GM10266 (cell line): ENCODE measurements around the gene RTP3.

ENCODE experiments used
- DNase-seq: peaks from one replicate; pipeline ENCODE4 v3.0.0; 2012; ENCODE audit errors: extremely low spot score
- CTCF ChIP-seq: IDR thresholded peaks from 2 replicates; pipeline ENCODE4 v1.5.1; 2012; ENCODE audit warnings: mild to moderate bottlenecking, low read depth; ENCODE audit not compliant: control insufficient read depth, insufficient read depth; ENCODE audit errors: missing control alignments

Gene RTP3

GRCh38 chr3:46506526-46506925 lies 8.8 kb downstream of the RTP3 start:
- no peak for TF ChIP-seq CTCF
- DNase-seq, result no peak

GRCh38 chr3:46508850-46509591 lies 11.2 kb downstream of the RTP3 start:
- TF ChIP-seq CTCF, result no peak

GRCh38 chr3:46509661-46510187 lies 11.9 kb downstream of the RTP3 start:
- TF ChIP-seq CTCF, result no peak
- no peak for DNase-seq

More at GRCh38 chr3:46508850-46509591, 11.2 kb downstream of the RTP3 start:
- no peak for DNase-seq

- TF ChIP-seq CTCF, result no peak
- no peak for DNase-seq
These were observed 14.5 kb downstream of the RTP3 start for GRCh38 chr3:46512191-46512749.

GRCh38 chr3:46516521-46516920 lies 18.7 kb downstream of the RTP3 start:
- no peak for DNase-seq
- TF ChIP-seq CTCF, result no peak

- no peak for DNase-seq
- TF ChIP-seq CTCF, result no peak
These were observed 19.4 kb downstream of the RTP3 start for GRCh38 chr3:46517016-46517783.
